OCI-LY1 (cell line): ENCODE results near the gene PDGFD.
A peak's percentile ranks its signal among the peaks of the same experiment; 100 is the strongest.

Experiments
- H2AFZ ChIP-seq: fragments of 200-600 bp; sonication (generic), shearing (Covaris generic); 2 replicates; pipeline ENCODE4 v1.6.0; 2014; ENCODE audit warnings: antibody characterized with exemption, mild to moderate bottlenecking, low read length
- H3F3A ChIP-seq: fragments of 200-600 bp; sonication (generic), shearing (Covaris generic); 2 replicates; pipeline ENCODE4 v1.6.0; 2014; ENCODE audit warnings: mild to moderate bottlenecking, antibody characterized with exemption, low read length, moderate library complexity; ENCODE audit not compliant: insufficient read depth
- H3K27ac ChIP-seq: fragments of 200-600 bp; sonication (generic); 2 replicates; pipeline ENCODE4 v1.5.1; 2014; ENCODE audit warnings: low read length, mixed run types, mild to moderate bottlenecking, low read depth; ENCODE audit not compliant: poor library complexity, severe bottlenecking
- H3K27me3 ChIP-seq: fragments of 200-600 bp; sonication (generic); 2 replicates; pipeline ENCODE4 v1.6.0; 2014; ENCODE audit warnings: antibody characterized with exemption, mild to moderate bottlenecking, low read length, moderate library complexity; ENCODE audit not compliant: insufficient read depth
- H3K36me3 ChIP-seq: fragments of 200-600 bp; sonication (generic); 2 replicates; pipeline ENCODE4 v1.6.1; 2014; ENCODE audit warnings: mild to moderate bottlenecking, antibody characterized with exemption, low read length, moderate library complexity, mixed read lengths; ENCODE audit not compliant: insufficient read depth
- H3K4me1 ChIP-seq: fragments of 200-600 bp; sonication (generic); 2 replicates; pipeline ENCODE4 v1.5.1; 2014; ENCODE audit warnings: mild to moderate bottlenecking, low read length, moderate library complexity; ENCODE audit not compliant: insufficient read depth, severe bottlenecking
- H3K4me2 ChIP-seq: fragments of 200-600 bp; sonication (generic), shearing (Covaris generic); 2 replicates; pipeline ENCODE4 v1.6.1; 2014; ENCODE audit warnings: low read length
- H3K4me3 ChIP-seq: fragments of 200-600 bp; sonication (generic); 2 replicates; pipeline ENCODE4 v1.5.1; 2014; ENCODE audit warnings: low read length, low read depth, mild to moderate bottlenecking, mixed read lengths; ENCODE audit not compliant: poor library complexity, severe bottlenecking
- H3K79me2 ChIP-seq: fragments of 200-600 bp; shearing (Covaris generic); 2 replicates; pipeline ENCODE4 v1.6.1; 2016; ENCODE audit warnings: mixed run types, low read length, mixed read lengths; ENCODE audit not compliant: insufficient read depth
- H3K9ac ChIP-seq: fragments of 200-600 bp; sonication (generic), shearing (Covaris generic); 2 replicates; pipeline ENCODE4 v1.6.1; 2014; ENCODE audit warnings: mild to moderate bottlenecking, low read length, mixed read lengths
- H3K9me2 ChIP-seq: fragments of 200-600 bp; sonication (generic), shearing (Covaris generic); 2 replicates; pipeline ENCODE4 v1.6.1; 2014; ENCODE audit warnings: low read depth, mild to moderate bottlenecking, low read length, mixed read lengths
- H3K9me3 ChIP-seq: fragments of 200-600 bp; shearing (Covaris generic); 2 replicates; pipeline ENCODE4 v1.6.1; 2014; ENCODE audit warnings: low read length, mixed read lengths
- H4K20me1 ChIP-seq: fragments of 200-600 bp; sonication (generic), shearing (Covaris generic); 2 replicates; pipeline ENCODE4 v1.6.0; 2016; ENCODE audit warnings: mild to moderate bottlenecking, low read length; ENCODE audit not compliant: insufficient read depth
- CTCF ChIP-seq: fragments of 200-600 bp; sonication (generic), shearing (Covaris generic); IDR thresholded peaks from 2 replicates; pipeline ENCODE4 v1.5.1; 2017; ENCODE audit warnings: mild to moderate bottlenecking, antibody characterized with exemption, low read length, moderate library complexity, mixed read lengths
- EZH2 ChIP-seq: fragments of 200-600 bp; sonication (generic), shearing (Covaris generic); IDR thresholded peaks from 2 replicates; pipeline ENCODE4 v1.8.0; 2017; ENCODE audit warnings: borderline replicate concordance, mixed run types, mild to moderate bottlenecking, antibody characterized with exemption, low read length, moderate library complexity, mixed read lengths

PDGFD gene

GRCh38 chr11:104075091-104075490, 88.9 kb downstream of the PDGFD start:
- H3K4me1 ChIP-seq = peaks cover 53% of the 10 kb centered on the region
- no peaks in the 10 kb centered on the region for H3K9me3 ChIP-seq
- no peak overlapping the region; the same call in 1 of the 2 replicates for H3K4me2 ChIP-seq
- H3K27ac ChIP-seq = peak overlapping the region; percentile 84
- no peaks in the 10 kb centered on the region for H4K20me1 ChIP-seq
- H3K79me2 ChIP-seq = no peaks in the 10 kb centered on the region
- H3K36me3 ChIP-seq = no peaks in the 10 kb centered on the region
- H3K9me2 ChIP-seq = no peaks in the 10 kb centered on the region
- H2AFZ ChIP-seq = no peak overlapping the region
- H3K9ac ChIP-seq = no peak overlapping the region
- no peaks in the 10 kb centered on the region for H3F3A ChIP-seq
- TF ChIP-seq EZH2 = no peak
- no peak for TF ChIP-seq CTCF
- H3K27me3 ChIP-seq = no peaks in the 10 kb centered on the region
- H3K4me3 ChIP-seq = no peak overlapping the region

- Histone ChIP-seq H2AFZ (no peak overlapping the region), H3K79me2 (no peaks in the 10 kb centered on the region), H3K27me3 (no peaks in the 10 kb centered on the region), H3K9me2 (no peaks in the 10 kb centered on the region), H3K4me1 (peaks cover 53% of the 10 kb centered on the region), H3K9ac (peak overlapping the region; percentile 39; the same call in 1 of the 2 replicates), H3K4me2 (peak overlapping the region; percentile 51), H4K20me1 (no peaks in the 10 kb centered on the region), H3K36me3 (no peaks in the 10 kb centered on the region), H3K27ac (peak overlapping the region; percentile 84), H3K9me3 (no peaks in the 10 kb centered on the region), H3F3A (no peaks in the 10 kb centered on the region), H3K4me3 (peak overlapping the region; percentile 23)
- TF ChIP-seq EZH2 = no peak
- no peak for TF ChIP-seq CTCF
These were observed 89.8 kb downstream of the PDGFD start for GRCh38 chr11:104073950-104074705.

GRCh38 chr11:104067534-104067933, 96.4 kb downstream of the PDGFD start:
- Histone ChIP-seq H3K36me3 (no peaks in the 10 kb centered on the region), H3K4me1 (peaks cover 10% of the 10 kb centered on the region), H3K4me3 (no peak overlapping the region), H4K20me1 (no peaks in the 10 kb centered on the region), H2AFZ (no peak overlapping the region), H3K9ac (no peak overlapping the region), H3K4me2 (no peak overlapping the region), H3K9me2 (no peaks in the 10 kb centered on the region), H3K27me3 (no peaks in the 10 kb centered on the region), H3F3A (no peaks in the 10 kb centered on the region), H3K9me3 (peaks cover 5% of the 10 kb centered on the region), H3K79me2 (no peaks in the 10 kb centered on the region), H3K27ac (no peak overlapping the region)
- TF ChIP-seq EZH2 (no peak), CTCF (no peak)
